H9 (cell line): ENCODE results near the gene PLAC9. TPM values are rescaled to one million over a fixed set of nuclear protein-coding genes. Genes with fewer than 3 reads are reported as not detected.

Experiments used
- DNase-seq: peaks from one replicate; pipeline ENCODE4 v3.0.0-alpha.2; 2017
- H2AFZ ChIP-seq: one replicate; pipeline ENCODE4 v1.6.1; 2013; ENCODE audit warnings: mild to moderate bottlenecking, low read length, control low read depth, moderate library complexity
- H2AK5ac ChIP-seq: 2 replicates; pipeline ENCODE4 v1.6.1; 2013; ENCODE audit warnings: low read length, control low read depth, mixed read lengths; ENCODE audit not compliant: insufficient read length
- H2BK120ac ChIP-seq: one replicate; pipeline ENCODE4 v1.6.1; 2013; ENCODE audit warnings: low read depth, mild to moderate bottlenecking, low read length, control low read depth, inconsistent platforms; ENCODE audit not compliant: poor library complexity, severe bottlenecking
- H2BK12ac ChIP-seq: 2 replicates; pipeline ENCODE4 v1.6.1; 2013; ENCODE audit warnings: low read length, control low read depth, mixed read lengths, low read depth; ENCODE audit not compliant: insufficient read length
- H2BK15ac ChIP-seq: 2 replicates; pipeline ENCODE4 v1.6.1; 2013; ENCODE audit warnings: low read depth, low read length, control low read depth
- H2BK20ac ChIP-seq: one replicate; pipeline ENCODE4 v1.6.1; 2013; ENCODE audit warnings: low read depth, mild to moderate bottlenecking, low read length, control low read depth, inconsistent platforms; ENCODE audit not compliant: poor library complexity, severe bottlenecking
- H2BK5ac ChIP-seq: 2 replicates; pipeline ENCODE4 v1.6.1; 2013; ENCODE audit warnings: low read length, control low read depth, mixed read lengths; ENCODE audit not compliant: insufficient read length
- H3K14ac ChIP-seq: 2 replicates; pipeline ENCODE4 v1.6.1; 2013; ENCODE audit warnings: low read length, control low read depth; ENCODE audit not compliant: insufficient read depth
- H3K18ac ChIP-seq: 2 replicates; pipeline ENCODE4 v1.6.1; 2013; ENCODE audit warnings: low read depth, mild to moderate bottlenecking, mixed read lengths, low read length, control low read depth; ENCODE audit not compliant: insufficient read length
- H3K23ac ChIP-seq: 2 replicates; pipeline ENCODE4 v1.6.1; 2013; ENCODE audit warnings: low read length, control low read depth, mixed read lengths, low read depth; ENCODE audit not compliant: insufficient read length
- H3K23me2 ChIP-seq: 2 replicates; pipeline ENCODE4 v1.6.1; 2013; ENCODE audit warnings: low read depth, mild to moderate bottlenecking, mixed read lengths, low read length, control low read depth; ENCODE audit not compliant: insufficient read length, poor library complexity, severe bottlenecking
- H3K27ac ChIP-seq: 2 replicates; pipeline ENCODE4 v1.5.1; 2013; ENCODE audit warnings: low read length, control low read depth, mixed read lengths, low read depth; ENCODE audit not compliant: insufficient read length
- H3K27me3 ChIP-seq: 2 replicates; pipeline ENCODE4 v1.6.1; 2013; ENCODE audit warnings: low read length, control low read depth, inconsistent platforms; ENCODE audit not compliant: insufficient read depth
- H3K4ac ChIP-seq: 2 replicates; pipeline ENCODE4 v1.6.1; 2013; ENCODE audit warnings: low read depth, mild to moderate bottlenecking, control low read depth, inconsistent platforms, low read length, moderate library complexity
- H3K4me1 ChIP-seq: 2 replicates; pipeline ENCODE4 v1.6.1; 2013; ENCODE audit warnings: low read length, control low read depth, inconsistent platforms; ENCODE audit not compliant: insufficient read depth
- H3K4me2 ChIP-seq: 2 replicates; pipeline ENCODE4 v1.6.1; 2013; ENCODE audit warnings: low read length, control low read depth, mixed read lengths; ENCODE audit not compliant: insufficient read length, insufficient read depth
- H3K56ac ChIP-seq: 2 replicates; pipeline ENCODE4 v1.6.1; 2013; ENCODE audit warnings: low read depth, mild to moderate bottlenecking, mixed read lengths, low read length, control low read depth; ENCODE audit not compliant: insufficient read length
- H3K79me1 ChIP-seq: 2 replicates; pipeline ENCODE4 v1.6.1; 2013; ENCODE audit warnings: low read depth, mild to moderate bottlenecking, moderate library complexity, low read length, control low read depth, inconsistent platforms; ENCODE audit not compliant: insufficient read depth, poor library complexity, severe bottlenecking
- H3K79me2 ChIP-seq: 2 replicates; pipeline ENCODE4 v1.6.1; 2013; ENCODE audit warnings: low read length, control low read depth, inconsistent platforms; ENCODE audit not compliant: insufficient read depth
- H3K9ac ChIP-seq: 2 replicates; pipeline ENCODE4 v1.6.1; 2013; ENCODE audit warnings: low read length, control low read depth, mixed read lengths; ENCODE audit not compliant: insufficient read length; ENCODE audit errors: extremely low read depth
- H3K9me3 ChIP-seq: one replicate; pipeline ENCODE4 v1.6.1; 2013; ENCODE audit warnings: low read depth, low read length, inconsistent platforms; ENCODE audit not compliant: control insufficient read depth
- H3T11ph ChIP-seq: one replicate; pipeline ENCODE4 v1.6.1; 2013; ENCODE audit warnings: mild to moderate bottlenecking, low read length, control low read depth, inconsistent platforms
- H4K20me1 ChIP-seq: one replicate; pipeline ENCODE4 v1.6.1; 2013; ENCODE audit not compliant: control insufficient read depth, insufficient read length, insufficient read depth
- H4K5ac ChIP-seq: 2 replicates; pipeline ENCODE4 v1.6.1; 2013; ENCODE audit warnings: low read depth, mild to moderate bottlenecking, mixed read lengths, low read length, control low read depth; ENCODE audit not compliant: insufficient read length
- H4K8ac ChIP-seq: replicated peaks from 2 replicates; pipeline ENCODE4 v1.6.1; 2013; ENCODE audit warnings: low read length, control low read depth, mixed read lengths, low read depth; ENCODE audit not compliant: insufficient read length
- H4K91ac ChIP-seq: 2 replicates; pipeline ENCODE4 v1.6.1; 2013; ENCODE audit warnings: low read depth, mild to moderate bottlenecking, moderate library complexity, mixed read lengths, low read length, control low read depth; ENCODE audit not compliant: insufficient read length
- H3K27ac Mint-ChIP-seq, 3 experiments: 2 replicates in 2 of 3; 3 replicates in 1 of 3; pipeline ENCODE4 v1.8.0; 2020 to 2021; ENCODE audit warnings: mixed read lengths in 3 of 3, mild to moderate bottlenecking in 1 of 3, moderate library complexity in 1 of 3
- H3K27me3 Mint-ChIP-seq: 2 replicates; pipeline ENCODE4 v1.8.0; 2021; ENCODE audit warnings: low read depth, mild to moderate bottlenecking, moderate library complexity, mixed read lengths
- H3K36me3 Mint-ChIP-seq, 3 experiments: 2 replicates in 2 of 3; 3 replicates in 1 of 3; pipeline ENCODE4 v1.8.0; 2020 to 2021; ENCODE audit warnings: low read depth in 3 of 3, mixed read lengths in 3 of 3; ENCODE audit not compliant: insufficient read depth in 1 of 3
- H3K4me1 Mint-ChIP-seq, 2 experiments: 2 replicates each; pipeline ENCODE4 v1.8.0; 2020; ENCODE audit warnings: mixed read lengths in 2 of 2
- H3K4me3 Mint-ChIP-seq, 2 experiments: 2 replicates in 1 of 2; 3 replicates in 1 of 2; pipeline ENCODE4 v1.8.0; 2020 to 2021; ENCODE audit warnings: mild to moderate bottlenecking in 2 of 2, mixed read lengths in 2 of 2, moderate library complexity in 1 of 2
- H3K9me3 Mint-ChIP-seq, 2 experiments: 2 replicates in 1 of 2; 3 replicates in 1 of 2; pipeline ENCODE4 v1.8.0; 2020; ENCODE audit warnings: mild to moderate bottlenecking in 2 of 2, mixed read lengths in 2 of 2, moderate library complexity in 1 of 2
- CTCF ChIP-seq: fragments of 200-600 bp; sonication (generic); conservative IDR thresholded peaks from 3 replicates; pipeline ENCODE4 v1.8.0; 2021; ENCODE audit warnings: antibody characterized with exemption, mild to moderate bottlenecking
- WGBS: extraction: QIAGEN DNeasy Blood & Tissue Kit; methylation state at CpG from one replicate; pipeline ENCODE4 v1.1.7; 2013; ENCODE audit warnings: missing lambda C conversion rate, low lambda C conversion rate, mixed read lengths; ENCODE audit not compliant: insufficient read length; ENCODE audit errors: extremely low coverage; 5-methylcytosine and 5-hydroxymethylcytosine counted together
- total RNA-seq: library from RNA; stranded (reverse); gene quantifications from 2 replicates; pipeline ENCODE4 v1.2.1, GENCODE V29; 2021

Gene PLAC9
- total RNA-seq, 1 experiment from 2014 or later, result 4.3 TPM

GRCh38 chr10:80174641-80175395 lies 42.3 kb downstream of the PLAC9 start:
- no peak overlapping the region for H2BK5ac ChIP-seq

More at GRCh38 chr10:80174641-80175395, 42.3 kb downstream of the PLAC9 start:
- no peak overlapping the region for H3K18ac ChIP-seq
- H3K56ac ChIP-seq, result no peak overlapping the region
- H2AK5ac ChIP-seq, result no peak overlapping the region
- Mint-ChIP-seq H3K27ac (no peak overlapping the region; a peak in 1 of 7 replicates), H3K36me3 (peaks cover 0 to under 1% (median 0%) of the 10 kb centered on the region in 3 experiments; a peak in 1 of 7 replicates), H3K4me3 (no peak overlapping the region), H3K27me3 (no peaks in the 10 kb centered on the region), H3K4me1 (peaks cover 28 to 44% of the 10 kb centered on the region in 2 experiments), H3K9me3 (no peaks in the 10 kb centered on the region)
- H2AFZ ChIP-seq, result no peak overlapping the region
- no peak for DNase-seq
- no peak overlapping the region for H2BK15ac ChIP-seq
- H4K20me1 ChIP-seq, result no peaks in the 10 kb centered on the region
- no peak overlapping the region for H4K8ac ChIP-seq
- no peak overlapping the region for H2BK20ac ChIP-seq
- H3K27ac ChIP-seq, result no peak overlapping the region
- WGBS, result no CpG with 5 or more reads among the region's 15 CpGs
- no peak overlapping the region for H3K4me2 ChIP-seq
- H3K9ac ChIP-seq, result no peak overlapping the region
- H3K27me3 ChIP-seq, result no peaks in the 10 kb centered on the region
- no peak overlapping the region for H4K91ac ChIP-seq
- H3K9me3 ChIP-seq, result no peaks in the 10 kb centered on the region
- H3T11ph ChIP-seq, result no peak overlapping the region
- no peaks in the 10 kb centered on the region for H3K79me1 ChIP-seq
- H3K14ac ChIP-seq, result no peak overlapping the region; the same call in 1 of the 2 replicates
- H3K4me1 ChIP-seq, result no peaks in the 10 kb centered on the region; the same call in 1 of the 2 replicates
- H4K5ac ChIP-seq, result no peak overlapping the region
- H2BK120ac ChIP-seq, result no peak overlapping the region
- no peak overlapping the region for H2BK12ac ChIP-seq
- H3K4ac ChIP-seq, result no peak overlapping the region
- no peaks in the 10 kb centered on the region; the same call in 1 of the 2 replicates for H3K79me2 ChIP-seq
- H3K23ac ChIP-seq, result no peak overlapping the region
- TF ChIP-seq CTCF, result no peak
- no peaks in the 10 kb centered on the region for H3K23me2 ChIP-seq
